ENCODE data around the gene TTLL9.

Gene TTLL9

DNA sequence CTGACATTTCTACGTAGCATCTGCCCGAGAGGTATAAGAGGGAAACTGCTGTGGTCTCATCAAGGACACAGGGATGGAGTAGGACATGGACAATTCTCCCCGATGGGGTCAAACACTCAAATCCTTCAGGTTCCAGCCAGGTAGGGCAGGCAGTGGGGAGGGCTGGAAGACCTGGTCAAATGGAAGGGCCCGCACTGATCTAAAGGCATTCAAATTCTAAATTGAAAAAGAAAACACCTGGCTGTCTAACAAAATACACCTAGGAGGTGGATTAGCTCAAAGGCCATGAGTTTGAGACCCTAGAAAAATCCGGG lies 8.3 kb upstream of the TTLL9 start:
- H3K27me3 ChIP-seq (ENCODE audit: control insufficient read depth, insufficient read depth, low read length), result no peaks in the 10 kb centered on the region
- no peak overlapping the region for H3K9ac ChIP-seq
- H3K36me3 ChIP-seq (ENCODE audit: control insufficient read depth, insufficient read depth, low read length), result no peaks in the 10 kb centered on the region
- peaks cover 39% of the 10 kb centered on the region for H3K4me1 ChIP-seq
- peak overlapping the region; percentile 76 for H2AFZ ChIP-seq
- no peaks in the 10 kb centered on the region for H3K9me3 ChIP-seq (ENCODE audit: control insufficient read depth, low read length)
- peak overlapping the region; percentile 55 for H3K4me3 ChIP-seq (ENCODE audit: low read depth, low read length)
- TF ChIP-seq, protein P1, sequence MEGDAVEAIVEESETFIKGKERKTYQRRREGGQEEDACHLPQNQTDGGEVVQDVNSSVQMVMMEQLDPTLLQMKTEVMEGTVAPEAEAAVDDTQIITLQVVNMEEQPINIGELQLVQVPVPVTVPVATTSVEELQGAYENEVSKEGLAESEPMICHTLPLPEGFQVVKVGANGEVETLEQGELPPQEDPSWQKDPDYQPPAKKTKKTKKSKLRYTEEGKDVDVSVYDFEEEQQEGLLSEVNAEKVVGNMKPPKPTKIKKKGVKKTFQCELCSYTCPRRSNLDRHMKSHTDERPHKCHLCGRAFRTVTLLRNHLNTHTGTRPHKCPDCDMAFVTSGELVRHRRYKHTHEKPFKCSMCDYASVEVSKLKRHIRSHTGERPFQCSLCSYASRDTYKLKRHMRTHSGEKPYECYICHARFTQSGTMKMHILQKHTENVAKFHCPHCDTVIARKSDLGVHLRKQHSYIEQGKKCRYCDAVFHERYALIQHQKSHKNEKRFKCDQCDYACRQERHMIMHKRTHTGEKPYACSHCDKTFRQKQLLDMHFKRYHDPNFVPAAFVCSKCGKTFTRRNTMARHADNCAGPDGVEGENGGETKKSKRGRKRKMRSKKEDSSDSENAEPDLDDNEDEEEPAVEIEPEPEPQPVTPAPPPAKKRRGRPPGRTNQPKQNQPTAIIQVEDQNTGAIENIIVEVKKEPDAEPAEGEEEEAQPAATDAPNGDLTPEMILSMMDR (IDR thresholded peaks at IDR 0.05), result no peak
- H3K27ac ChIP-seq, result peak overlapping the region; percentile 97
- H3K79me2 ChIP-seq, result no peaks in the 10 kb centered on the region
- peak overlapping the region; percentile 90 for H3K4me2 ChIP-seq (ENCODE audit: low read length)

DNA sequence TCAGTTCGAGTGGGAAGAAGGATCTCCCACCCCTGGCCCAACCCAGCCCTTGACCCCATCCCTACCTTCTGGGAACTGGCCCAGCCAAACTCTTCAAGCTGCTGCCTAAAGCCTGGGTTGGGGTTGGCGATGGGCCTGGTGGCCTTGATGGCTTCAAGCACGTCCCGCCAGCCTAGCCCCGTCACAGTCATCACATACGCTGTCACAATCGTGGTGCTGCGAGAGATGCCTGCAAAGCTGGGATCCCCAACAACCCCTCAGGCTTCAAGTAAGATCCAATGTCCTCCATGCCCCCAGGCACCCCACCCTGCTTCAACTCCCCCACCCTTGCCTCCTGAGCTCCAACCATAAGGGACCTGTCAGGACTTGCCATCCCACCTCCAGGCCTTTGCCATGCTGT lies 7.9 kb upstream of the TTLL9 start:
- no peaks in the 10 kb centered on the region for H3K36me3 ChIP-seq (ENCODE audit: control insufficient read depth, insufficient read depth, low read length)
- no peaks in the 10 kb centered on the region for H3K79me2 ChIP-seq
- no peak overlapping the region for H3K4me3 ChIP-seq (ENCODE audit: low read depth, low read length)
- H3K27ac ChIP-seq, result no peak overlapping the region
- TF ChIP-seq, protein P1 (IDR thresholded peaks at IDR 0.05), result no peak
- H3K9me3 ChIP-seq (ENCODE audit: control insufficient read depth, low read length), result no peaks in the 10 kb centered on the region
- H3K4me1 ChIP-seq, result peaks cover 36% of the 10 kb centered on the region
- no peak overlapping the region for H2AFZ ChIP-seq
- H3K9ac ChIP-seq, result no peak overlapping the region
- H3K27me3 ChIP-seq (ENCODE audit: control insufficient read depth, insufficient read depth, low read length), result no peaks in the 10 kb centered on the region
- no peak overlapping the region for H3K4me2 ChIP-seq (ENCODE audit: low read length)

DNA sequence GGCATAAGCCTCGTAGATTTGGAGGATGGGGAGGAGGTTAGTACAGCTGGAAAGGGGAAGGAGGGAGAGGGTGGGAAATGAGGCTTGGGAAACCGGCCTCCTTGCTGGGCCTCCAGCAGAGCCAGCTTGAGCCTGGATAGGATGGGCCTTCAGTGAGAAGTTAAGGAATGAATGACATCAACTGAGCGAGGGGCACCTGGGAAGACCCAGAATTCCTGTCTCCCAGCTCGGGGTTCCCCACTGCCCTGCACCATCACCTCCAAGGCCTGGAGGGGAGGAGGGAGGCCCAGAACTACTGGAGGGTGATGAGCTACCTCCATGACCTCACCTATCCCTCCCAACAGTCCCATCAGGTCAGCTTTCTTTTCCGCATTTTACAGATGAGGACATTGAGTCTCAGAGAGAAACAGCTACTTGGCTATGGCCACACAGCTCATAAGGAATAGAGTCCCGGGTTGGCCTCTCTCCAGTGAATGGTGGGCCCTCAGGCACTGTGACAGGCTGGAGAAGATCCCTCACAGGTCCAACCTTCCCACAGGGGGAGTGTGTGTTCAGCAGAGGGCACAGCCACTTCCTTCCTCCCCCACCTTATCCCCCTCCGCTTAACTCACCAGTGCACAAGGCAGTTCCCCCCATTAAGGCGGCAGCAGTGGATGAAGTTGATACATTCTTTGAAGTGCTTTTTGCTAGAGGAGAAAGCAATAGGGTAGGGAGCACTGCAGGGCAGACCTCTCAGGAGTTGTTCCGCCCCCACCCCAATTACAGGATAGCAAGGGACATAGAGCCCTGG lies 6.9 kb upstream of the TTLL9 start:
- no peaks in the 10 kb centered on the region for H3K27me3 ChIP-seq (ENCODE audit: control insufficient read depth, insufficient read depth, low read length)
- H3K79me2 ChIP-seq, result peaks cover 4% of the 10 kb centered on the region
- TF ChIP-seq, protein P1 (IDR thresholded peaks at IDR 0.05), result no peak
- no peak overlapping the region for H3K27ac ChIP-seq
- H3K4me1 ChIP-seq, result peaks cover 30% of the 10 kb centered on the region
- no peak overlapping the region for H3K9ac ChIP-seq
- no peaks in the 10 kb centered on the region for H3K9me3 ChIP-seq (ENCODE audit: control insufficient read depth, low read length)
- no peak overlapping the region for H2AFZ ChIP-seq
- no peak overlapping the region for H3K4me2 ChIP-seq (ENCODE audit: low read length)
- H3K4me3 ChIP-seq (ENCODE audit: low read depth, low read length), result no peak overlapping the region
- no peaks in the 10 kb centered on the region for H3K36me3 ChIP-seq (ENCODE audit: control insufficient read depth, insufficient read depth, low read length)

DNA sequence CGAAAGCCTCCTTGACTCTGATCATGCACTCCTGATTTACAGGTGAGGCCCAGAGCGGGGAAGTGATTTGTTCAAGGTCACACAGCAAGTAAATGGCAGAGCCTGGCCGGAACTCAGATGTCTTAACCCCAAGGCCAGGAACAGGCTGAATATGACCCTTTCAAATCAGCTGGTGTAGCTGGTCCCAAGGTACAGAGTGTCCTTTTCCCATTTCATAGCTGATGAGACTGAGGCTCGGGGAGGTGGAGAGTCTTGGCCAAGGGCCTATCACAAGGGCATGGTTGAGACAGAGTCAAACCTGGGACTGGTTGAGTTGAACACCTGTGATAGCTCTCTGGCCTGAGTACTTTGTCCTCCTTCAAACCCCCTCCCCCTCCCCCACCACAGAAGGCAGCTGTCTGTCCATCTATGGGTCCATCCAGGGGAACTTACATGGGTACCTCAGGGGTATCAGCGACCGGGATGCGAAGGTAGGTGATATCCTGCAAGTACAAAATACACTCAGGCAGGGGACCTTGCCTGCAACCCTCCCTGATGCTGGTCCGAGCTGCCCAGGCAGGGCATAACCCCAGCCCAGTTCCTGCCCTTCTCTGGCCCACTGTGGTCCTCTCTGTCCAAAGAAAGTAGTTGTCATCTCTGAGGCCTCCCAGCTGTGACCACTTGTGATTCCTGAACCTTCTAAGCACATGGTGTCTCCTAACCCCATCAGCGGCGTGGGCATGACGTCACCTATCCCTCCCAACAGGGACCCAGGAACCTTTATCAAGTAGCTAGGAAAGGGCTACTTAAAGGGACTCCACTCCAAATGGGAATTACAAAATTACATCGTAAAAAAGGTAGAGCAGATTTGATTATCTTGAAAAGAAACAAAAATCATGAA lies 5.7 kb upstream of the TTLL9 start:
- no peak overlapping the region for H3K4me3 ChIP-seq (ENCODE audit: low read depth, low read length)
- H3K27me3 ChIP-seq (ENCODE audit: control insufficient read depth, insufficient read depth, low read length), result no peaks in the 10 kb centered on the region
- no peak overlapping the region for H3K4me2 ChIP-seq (ENCODE audit: low read length)
- no peaks in the 10 kb centered on the region for H3K36me3 ChIP-seq (ENCODE audit: control insufficient read depth, insufficient read depth, low read length)
- H3K9ac ChIP-seq, result no peak overlapping the region
- peaks cover 15% of the 10 kb centered on the region for H3K79me2 ChIP-seq
- TF ChIP-seq, protein P1 (IDR thresholded peaks at IDR 0.05), result no peak
- H3K9me3 ChIP-seq (ENCODE audit: control insufficient read depth, low read length), result no peaks in the 10 kb centered on the region
- H2AFZ ChIP-seq, result no peak overlapping the region
- no peak overlapping the region for H3K27ac ChIP-seq
- H3K4me1 ChIP-seq, result peaks cover 31% of the 10 kb centered on the region
